ENCODE measurements around the gene ESCO1. TPM values are rescaled to one million over a fixed set of nuclear protein-coding genes. Genes with fewer than 3 reads are reported as not detected.
"Not testable (repeated sequence)": the region's sequence is repeated elsewhere in the genome, so short reads cannot be mapped to it uniquely, and the experiment has no call there.

The ESCO1 gene
- total RNA-seq, 1 donor from 2014 or later: 15.4 TPM

GRCh38 chr18:21593540-21594257 is 6.8 kb downstream of the ESCO1 start:
- DNase-seq (ENCODE audit: low spot score): no peak

DNA sequence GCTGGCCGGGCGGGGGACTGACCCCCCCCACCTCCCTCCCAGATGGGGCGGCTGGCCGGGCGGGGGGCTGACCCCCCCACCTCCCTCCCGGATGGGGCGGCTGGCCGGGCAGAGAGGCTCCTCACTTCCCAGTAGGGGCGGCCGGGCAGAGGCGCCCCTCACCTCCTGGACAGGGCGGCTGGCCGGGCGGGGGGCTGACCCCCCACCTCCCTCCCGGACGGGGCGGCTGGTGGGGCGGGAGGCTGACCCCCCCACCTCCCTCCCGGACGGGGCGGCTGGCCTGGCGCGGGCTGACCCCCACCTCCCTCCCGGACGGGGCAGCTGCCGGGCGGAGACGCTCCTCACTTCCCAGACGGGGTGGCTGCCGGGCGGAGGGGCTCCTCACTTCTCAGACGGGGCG is 8.1 kb downstream of the ESCO1 start:
- DNase-seq (ENCODE audit: low spot score): not testable (repeated sequence)

DNA sequence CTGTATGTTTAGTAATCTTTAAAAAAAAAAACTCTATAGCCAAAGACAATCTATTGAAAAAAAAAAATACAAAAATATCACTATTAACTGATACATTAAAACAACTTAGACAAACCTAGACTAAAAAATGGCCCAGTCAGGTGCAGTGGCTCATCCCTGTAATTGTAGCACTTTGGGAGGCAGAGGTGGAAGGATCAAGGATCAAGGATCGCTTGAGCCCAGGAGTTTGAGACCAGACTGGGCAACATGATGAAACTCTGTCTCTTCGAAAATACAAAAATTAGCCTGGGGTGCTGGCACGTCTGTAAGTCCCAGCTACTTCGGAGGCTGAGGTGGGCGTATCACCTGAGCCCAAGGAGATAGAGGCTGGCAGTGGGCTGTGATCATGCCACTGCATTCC is 16.1 kb downstream of the ESCO1 start:
- DNase-seq (ENCODE audit: low spot score): no peak

GRCh38 chr18:21575656-21576055 is 24.8 kb downstream of the ESCO1 start:
- no peak for DNase-seq (ENCODE audit: low spot score)

DNA sequence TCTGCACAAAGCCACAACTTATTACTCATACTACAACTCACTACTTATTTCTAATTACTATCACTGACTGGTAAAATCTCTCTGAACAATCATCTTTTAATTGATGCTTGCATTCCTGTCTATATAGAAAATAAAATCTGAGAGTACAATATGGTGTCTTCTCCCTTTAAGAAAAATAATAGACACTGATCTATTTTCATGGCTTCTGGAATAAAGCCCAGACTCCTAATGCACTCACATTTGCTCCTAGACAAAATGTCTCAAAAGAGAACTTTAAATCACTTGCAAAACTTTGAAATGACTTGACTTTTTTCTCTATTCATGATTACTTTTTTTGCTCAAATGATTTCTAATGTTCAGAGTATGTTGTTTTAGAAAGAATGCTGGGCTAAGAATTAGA is 28.7 kb downstream of the ESCO1 start:
- DNase-seq (ENCODE audit: low spot score): no peak

- DNase-seq (ENCODE audit: low spot score): no peak
These were observed 41.3 kb downstream of the ESCO1 start for GRCh38 chr18:21559195-21559594.

DNA sequence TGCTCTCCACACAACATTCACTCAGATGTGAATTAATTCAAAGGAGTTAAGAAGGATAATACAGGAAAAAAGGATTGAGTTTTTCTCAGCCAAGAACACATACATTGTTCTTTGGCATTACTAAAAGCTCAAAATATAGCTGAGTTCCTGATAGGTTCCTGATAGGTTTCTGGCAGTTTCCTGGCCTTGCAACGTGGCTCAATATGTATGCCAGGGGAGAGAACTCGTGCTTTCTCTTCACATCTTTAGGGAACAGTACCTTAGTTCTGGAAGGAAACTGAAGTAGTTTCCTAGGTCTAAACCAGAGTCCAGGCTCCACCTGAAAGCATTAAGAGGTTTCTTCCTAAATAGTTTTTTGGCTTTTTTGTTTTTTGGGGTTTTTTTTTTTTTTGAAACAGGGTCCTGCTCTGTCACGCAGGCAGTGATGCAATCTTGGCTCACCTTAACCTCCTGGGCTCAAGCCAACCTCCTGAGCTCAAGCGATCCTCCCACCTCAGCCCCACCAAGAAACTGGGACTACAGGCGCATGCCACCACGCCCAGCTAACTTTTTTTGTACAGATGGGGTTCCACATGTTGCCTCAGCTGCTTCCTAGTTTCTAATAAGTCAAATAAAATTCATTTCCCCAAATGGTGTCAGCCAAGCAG is 42.8 kb downstream of the ESCO1 start:
- no peak for DNase-seq (ENCODE audit: low spot score)

- no peak for DNase-seq (ENCODE audit: low spot score)
These were observed 50.0 kb downstream of the ESCO1 start for GRCh38 chr18:21550510-21550970.

GRCh38 chr18:21548647-21549046 is 51.9 kb downstream of the ESCO1 start:
- no peak for DNase-seq (ENCODE audit: low spot score)

GRCh38 chr18:21546423-21546822 is 54.1 kb downstream of the ESCO1 start:
- no peak for DNase-seq (ENCODE audit: low spot score)

DNA sequence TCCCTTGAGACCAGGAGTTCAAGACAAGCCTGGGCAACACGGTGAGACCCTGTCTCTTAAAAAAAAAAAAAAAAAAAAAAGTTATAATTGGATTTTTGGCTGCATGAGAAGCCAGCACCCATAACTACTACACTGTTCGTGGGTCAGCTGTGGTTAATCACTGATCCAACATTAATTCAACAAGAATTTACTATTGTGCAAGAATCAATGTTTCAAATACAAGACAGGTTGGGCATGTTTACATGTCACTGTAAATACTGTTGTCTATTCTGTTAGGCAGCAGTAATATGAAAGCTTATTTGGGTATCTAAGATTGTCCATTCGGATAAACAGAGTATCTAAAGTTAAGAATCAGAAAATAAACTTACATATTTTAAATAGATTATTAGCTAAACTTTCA is 62.3 kb downstream of the ESCO1 start:
- DNase-seq (ENCODE audit: low spot score): no peak

- DNase-seq (ENCODE audit: low spot score): no peak
These were observed 66.2 kb downstream of the ESCO1 start for GRCh38 chr18:21534327-21534726.

- DNase-seq (ENCODE audit: low spot score): no peak
These were observed 74.0 kb downstream of the ESCO1 start for GRCh38 chr18:21526463-21526862.

GRCh38 chr18:21525916-21526315 is 74.6 kb downstream of the ESCO1 start:
- DNase-seq (ENCODE audit: low spot score): no peak

GRCh38 chr18:21522530-21522929 is 78.0 kb downstream of the ESCO1 start:
- no peak for DNase-seq (ENCODE audit: low spot score)

- no peak for DNase-seq (ENCODE audit: low spot score)
These were observed 86.8 kb downstream of the ESCO1 start for GRCh38 chr18:21513741-21514140.

DNA sequence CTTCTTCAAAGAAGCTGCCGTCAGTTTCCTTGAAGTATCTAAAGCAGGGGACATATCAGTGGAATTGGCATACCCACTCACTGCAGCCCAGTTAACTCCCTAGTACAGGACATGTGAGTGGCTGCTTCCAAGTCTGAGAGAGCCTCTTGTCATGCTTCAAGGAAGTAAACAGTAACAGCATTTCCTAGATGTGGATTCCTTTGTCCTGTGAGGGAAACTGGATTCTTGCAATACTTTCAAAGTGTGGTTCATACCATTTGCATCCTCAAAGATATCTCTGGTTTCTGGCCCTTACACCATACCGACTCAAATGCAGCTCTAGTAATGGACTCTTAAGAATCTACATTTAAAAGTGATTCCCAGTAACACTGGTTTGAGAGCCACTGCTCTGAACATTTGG is 87.2 kb downstream of the ESCO1 start:
- DNase-seq (ENCODE audit: low spot score): no peak

- no peak for DNase-seq (ENCODE audit: low spot score)
These were observed 91.4 kb downstream of the ESCO1 start for GRCh38 chr18:21509062-21509461.

GRCh38 chr18:21507913-21508701 is 92.4 kb downstream of the ESCO1 start:
- DNase-seq (ENCODE audit: low spot score): no peak

GRCh38 chr18:21502661-21503060 is 97.8 kb downstream of the ESCO1 start:
- no peak for DNase-seq (ENCODE audit: low spot score)

- DNase-seq (ENCODE audit: low spot score): no peak
These were observed 100.5 kb downstream of the ESCO1 start for GRCh38 chr18:21499997-21500396.

GRCh38 chr18:21496277-21496835 is 104.1 kb downstream of the ESCO1 start:
- no peak for DNase-seq (ENCODE audit: low spot score)
